ENCODE data around the gene RAMP3.
A peak's percentile ranks its signal among the peaks of the same experiment; 100 is the strongest.
"Not testable (repeated sequence)": the region's sequence is repeated elsewhere in the genome, so short reads cannot be mapped to it uniquely, and the experiment has no call there.

Gene RAMP3

GRCh38 chr7:45196374-45196773 lies 38.8 kb downstream of the RAMP3 start:
- no peak for DNase-seq (ENCODE audit: low spot score)

- DNase-seq (ENCODE audit: low spot score), result no peak
Observed at GRCh38 chr7:45197461-45197860, 39.9 kb downstream of the RAMP3 start.

GRCh38 chr7:45198986-45199385 lies 41.4 kb downstream of the RAMP3 start:
- DNase-seq (ENCODE audit: low spot score), result no peak

GRCh38 chr7:45199506-45199905 lies 41.9 kb downstream of the RAMP3 start:
- no peak for DNase-seq (ENCODE audit: low spot score)

- no peak for DNase-seq (ENCODE audit: low spot score)
Observed at GRCh38 chr7:45202625-45203024, 45.0 kb downstream of the RAMP3 start.

- DNase-seq (ENCODE audit: low spot score), result no peak
Observed at GRCh38 chr7:45203036-45203435, 45.4 kb downstream of the RAMP3 start.

GRCh38 chr7:45203459-45203858 lies 45.9 kb downstream of the RAMP3 start:
- DNase-seq (ENCODE audit: low spot score), result no peak

GRCh38 chr7:45203936-45204445 lies 46.4 kb downstream of the RAMP3 start:
- peak; percentile 57 for DNase-seq (ENCODE audit: low spot score)

GRCh38 chr7:45206266-45206665 lies 48.7 kb downstream of the RAMP3 start:
- DNase-seq (ENCODE audit: low spot score), result not testable (repeated sequence)

GRCh38 chr7:45209909-45210308 lies 52.3 kb downstream of the RAMP3 start:
- DNase-seq (ENCODE audit: low spot score), result not testable (repeated sequence)

- no peak for DNase-seq (ENCODE audit: low spot score)
Observed at GRCh38 chr7:45211066-45211465, 53.5 kb downstream of the RAMP3 start.

- DNase-seq (ENCODE audit: low spot score), result no peak
Observed at GRCh38 chr7:45211958-45212357, 54.4 kb downstream of the RAMP3 start.

GRCh38 chr7:45212606-45213005 lies 55.0 kb downstream of the RAMP3 start:
- DNase-seq (ENCODE audit: low spot score), result no peak

- DNase-seq (ENCODE audit: low spot score), result no peak
Observed at GRCh38 chr7:45215601-45216062, 58.0 kb downstream of the RAMP3 start.

- DNase-seq (ENCODE audit: low spot score), result no peak
Observed at GRCh38 chr7:45216181-45216580, 58.6 kb downstream of the RAMP3 start.

GRCh38 chr7:45216622-45217165 lies 59.1 kb downstream of the RAMP3 start:
- DNase-seq (ENCODE audit: low spot score), result no peak

- DNase-seq (ENCODE audit: low spot score), result peak; percentile 31
Observed at GRCh38 chr7:45217358-45217757, 59.8 kb downstream of the RAMP3 start.

GRCh38 chr7:45219130-45219529 lies 61.5 kb downstream of the RAMP3 start:
- no peak for DNase-seq (ENCODE audit: low spot score)

- DNase-seq (ENCODE audit: low spot score), result no peak
Observed at GRCh38 chr7:45219801-45220435, 62.3 kb downstream of the RAMP3 start.

- no peak for DNase-seq (ENCODE audit: low spot score)
Observed at GRCh38 chr7:45220846-45221618, 63.4 kb downstream of the RAMP3 start.

GRCh38 chr7:45221896-45222604 lies 64.5 kb downstream of the RAMP3 start:
- no peak for DNase-seq (ENCODE audit: low spot score)

- no peak for DNase-seq (ENCODE audit: low spot score)
Observed at GRCh38 chr7:45223078-45223477, 65.5 kb downstream of the RAMP3 start.
